GM23338 (cell line): ENCODE measurements around the gene KIFC1. TPM values are rescaled to one million over a fixed set of nuclear protein-coding genes. Genes with fewer than 3 reads are reported as not detected.

Experiments
- ATAC-seq: fragments of 200-7000 bp; cut with Tn5 transposase; 3 replicates; pipeline ENCODE4 v1.9.1; 2020
- DNase-seq: peaks from one replicate; pipeline ENCODE4 v3.0.0-alpha.2; 2015; ENCODE audit warnings: low spot score
- H2AFZ ChIP-seq: fragments of 200-600 bp; sonication (generic); 2 replicates; pipeline ENCODE4 v1.8.0; 2016; ENCODE audit warnings: antibody characterized with exemption, mild to moderate bottlenecking, moderate library complexity
- H3F3A ChIP-seq: fragments of 200-600 bp; sonication (generic); replicated peaks from 2 replicates; pipeline ENCODE4 v1.8.0; 2017; ENCODE audit warnings: antibody characterized with exemption, mixed run types, low read depth
- H3K27ac ChIP-seq: fragments of 200-600 bp; sonication (generic); 2 replicates; pipeline ENCODE4 v1.6.1; 2016; ENCODE audit warnings: low read depth
- H3K27me3 ChIP-seq: fragments of 200-600 bp; sonication (generic); 2 replicates; pipeline ENCODE4 v1.8.0; 2016; ENCODE audit warnings: mild to moderate bottlenecking, mixed run types, moderate library complexity; ENCODE audit not compliant: insufficient read depth
- H3K36me3 ChIP-seq: fragments of 200-600 bp; sonication (generic); 2 replicates; pipeline ENCODE4 v1.8.0; 2016; ENCODE audit warnings: mild to moderate bottlenecking; ENCODE audit not compliant: insufficient read depth
- H3K4me1 ChIP-seq: fragments of 200-600 bp; sonication (generic); 2 replicates; pipeline ENCODE4 v1.8.0; 2016; ENCODE audit warnings: mild to moderate bottlenecking, moderate library complexity; ENCODE audit not compliant: insufficient read depth
- H3K4me2 ChIP-seq: fragments of 200-600 bp; sonication (generic); 2 replicates; pipeline ENCODE4 v1.7.1; 2017; ENCODE audit warnings: mixed run types
- H3K4me3 ChIP-seq: fragments of 200-600 bp; sonication (generic); 2 replicates; pipeline ENCODE4 v1.6.1; 2016; ENCODE audit warnings: mixed run types
- H3K79me2 ChIP-seq: fragments of 200-600 bp; sonication (generic); replicated peaks from 2 replicates; pipeline ENCODE4 v1.8.0; 2017; ENCODE audit warnings: mild to moderate bottlenecking; ENCODE audit not compliant: insufficient read depth
- H3K9me2 ChIP-seq: fragments of 200-600 bp; sonication (generic); 2 replicates; pipeline ENCODE4 v1.8.0; 2017; ENCODE audit not compliant: insufficient read depth
- H4K20me1 ChIP-seq: fragments of 200-600 bp; sonication (generic); replicated peaks from 2 replicates; pipeline ENCODE4 v1.8.0; 2017; ENCODE audit warnings: mild to moderate bottlenecking; ENCODE audit not compliant: insufficient read depth
- H3K27ac Mint-ChIP-seq: 2 replicates; pipeline ENCODE4 v1.8.0; 2020; ENCODE audit warnings: inconsistent platforms, mild to moderate bottlenecking, moderate library complexity, mixed read lengths
- H3K27me3 Mint-ChIP-seq: 3 replicates; pipeline ENCODE4 v1.8.0; 2022; ENCODE audit warnings: low read depth, mild to moderate bottlenecking, moderate library complexity, mixed read lengths, inconsistent platforms; ENCODE audit not compliant: insufficient read depth, poor library complexity
- H3K36me3 Mint-ChIP-seq: 3 replicates; pipeline ENCODE4 v1.8.0; 2021; ENCODE audit warnings: low read depth, mild to moderate bottlenecking, inconsistent platforms, moderate library complexity, mixed read lengths
- H3K4me1 Mint-ChIP-seq: 3 replicates; pipeline ENCODE4 v1.8.0; 2020; ENCODE audit warnings: mild to moderate bottlenecking, inconsistent platforms, mixed read lengths
- H3K4me3 Mint-ChIP-seq: 3 replicates; pipeline ENCODE4 v1.8.0; 2021; ENCODE audit warnings: moderate library complexity, mild to moderate bottlenecking, inconsistent platforms, mixed read lengths
- H3K9me3 Mint-ChIP-seq: 3 replicates; pipeline ENCODE4 v1.8.0; 2020; ENCODE audit warnings: moderate library complexity, mild to moderate bottlenecking, inconsistent platforms, mixed read lengths
- CREB1 ChIP-seq: fragments of 250-450 bp; sonication (Bioruptor Pico); IDR thresholded peaks from 2 replicates; pipeline ENCODE4 v1.5.0; 2020; ENCODE audit warnings: low read depth, mild to moderate bottlenecking, moderate library complexity
- EZH2 ChIP-seq: fragments of 200-600 bp; sonication (generic); IDR thresholded peaks from one replicate; pipeline ENCODE4 v1.8.0; 2017; ENCODE audit warnings: antibody characterized with exemption, mild to moderate bottlenecking, low read depth; ENCODE audit not compliant: unreplicated experiment
- EZH2phosphoT487 ChIP-seq: fragments of 200-600 bp; sonication (generic); IDR thresholded peaks from one replicate; pipeline ENCODE4 v1.8.1; 2018; ENCODE audit warnings: antibody characterized with exemption; ENCODE audit not compliant: unreplicated experiment
- JUNB ChIP-seq: IDR thresholded peaks from one replicate; pipeline ENCODE4 v1.6.1; 2016; ENCODE audit warnings: antibody characterized with exemption; ENCODE audit not compliant: unreplicated experiment
- NANOG ChIP-seq: IDR thresholded peaks from 2 replicates; pipeline ENCODE4 v1.6.1; 2016; ENCODE audit warnings: antibody characterized with exemption, borderline replicate concordance
- POLR2AphosphoS5 ChIP-seq: IDR thresholded peaks from 2 replicates; pipeline ENCODE4 v1.6.1; 2016; ENCODE audit warnings: antibody characterized with exemption, low read depth
- STAT1 ChIP-seq: IDR thresholded peaks from one replicate; pipeline ENCODE4 v1.6.1; 2016; ENCODE audit warnings: antibody characterized with exemption; ENCODE audit not compliant: unreplicated experiment
- ZNF114 ChIP-seq: fragments of 250-450 bp; sonication (Bioruptor Pico); IDR thresholded peaks from 2 replicates; pipeline ENCODE4 v1.5.0; 2020; ENCODE audit warnings: mild to moderate bottlenecking, moderate library complexity
- ZNF331 ChIP-seq: fragments of 250-450 bp; sonication (Bioruptor Pico); IDR thresholded peaks from 2 replicates; pipeline ENCODE4 v1.5.0; 2020; ENCODE audit warnings: low read depth, mild to moderate bottlenecking, moderate library complexity
- polyA plus RNA-seq: library from polyadenylated mRNA; unstranded; fragments of >200 nt; fragmentation: Nextera tagmentation; extraction: Ambion mirVana; gene quantifications from 2 replicates; pipeline ENCODE4 v1.2.1, GENCODE V29; 2016
- total RNA-seq: library from RNA; depleted of rRNA; stranded (reverse); fragments of >200 nt; shearing (Covaris generic); gene quantifications from 2 replicates; pipeline ENCODE4 v1.2.3, GENCODE V29; 2014
- TF ChIP-seq, protein P1 (sequence below): IDR thresholded peaks from 2 replicates; pipeline ENCODE4 v1.6.1; 2016; ENCODE audit warnings: antibody characterized with exemption
- TF ChIP-seq, protein P2 (sequence below): fragments of 250-450 bp; sonication (Bioruptor Pico); IDR thresholded peaks from 2 replicates; pipeline ENCODE4 v1.5.0; 2020; ENCODE audit warnings: mild to moderate bottlenecking, moderate library complexity
- TF ChIP-seq, protein P3 (sequence below): IDR thresholded peaks from one replicate; pipeline ENCODE4 v1.6.1; 2018; ENCODE audit warnings: antibody characterized with exemption; ENCODE audit not compliant: unreplicated experiment
- TF ChIP-seq, protein P4 (sequence below), 2 experiments: fragments of 200-600 bp in 1 of 2; sonication (generic) in 1 of 2; conservative IDR thresholded peaks; 2 replicates each; pipeline versions ENCODE4 v1.5.1 to v1.6.1; 2016 to 2017; ENCODE audit warnings: antibody characterized with exemption in 2 of 2, low read depth in 2 of 2, mild to moderate bottlenecking in 2 of 2, moderate library complexity in 1 of 2

KIFC1 gene
- total and polyA plus RNA-seq, 2 experiments from 2014 or later: 10.3 to 61.7 TPM

DNA sequence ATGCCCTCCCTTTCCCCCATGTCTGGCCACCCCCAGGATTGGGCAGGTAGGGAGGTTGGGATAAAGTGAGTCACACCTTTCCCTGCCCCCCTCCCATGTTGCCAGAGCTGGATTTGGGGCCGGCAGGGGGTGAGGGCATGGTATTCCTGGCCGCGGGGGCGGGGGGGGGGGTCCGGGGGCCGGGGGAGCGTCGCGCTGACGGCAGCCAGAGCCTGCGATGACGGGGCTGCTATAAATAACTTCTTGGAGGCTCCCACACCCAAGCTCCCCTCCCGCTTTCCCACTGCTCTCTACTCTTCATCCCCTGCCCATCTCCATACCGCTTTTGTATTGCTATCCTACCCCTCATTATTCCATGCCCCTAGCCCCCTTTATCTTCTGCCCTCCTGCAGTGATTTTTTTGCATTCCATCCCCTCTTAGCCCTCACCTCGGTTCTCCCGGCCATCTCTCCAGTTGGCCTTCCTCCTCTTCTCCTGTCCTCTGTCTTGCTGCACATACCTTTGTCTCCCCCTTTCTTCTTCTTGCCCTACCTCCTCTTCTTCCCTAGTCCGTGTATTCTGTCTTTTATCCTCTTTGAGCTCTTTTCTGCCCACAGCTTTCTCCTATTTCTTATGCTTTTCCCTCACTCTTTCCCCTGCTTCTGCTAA lies 42.0 kb downstream of the KIFC1 start:
- peak overlapping the region; percentile 64 for H3K4me3 ChIP-seq
- H3K36me3 ChIP-seq: peaks cover 36% of the 10 kb centered on the region
- Mint-ChIP-seq H3K4me3 (peak overlapping the region; percentile 80), H3K27ac (peak overlapping the region; percentile 90), H3K36me3 (peaks cover 62% of the 10 kb centered on the region), H3K9me3 (no peaks in the 10 kb centered on the region), H3K27me3 (peaks cover 19% of the 10 kb centered on the region), H3K4me1 (peaks cover 50% of the 10 kb centered on the region)
- peak overlapping the region; percentile 90 for H3K4me2 ChIP-seq
- peak overlapping the region; percentile 100 for H3K27ac ChIP-seq
- no peaks in the 10 kb centered on the region; the same call in 1 of the 2 replicates for H4K20me1 ChIP-seq
- peaks cover 51% of the 10 kb centered on the region for H3K4me1 ChIP-seq
- no peaks in the 10 kb centered on the region for H3K27me3 ChIP-seq
- H3K79me2 ChIP-seq: peaks cover 61% of the 10 kb centered on the region
- TF ChIP-seq NANOG (no peak), ZNF114 (no peak), STAT1 (no peak), ZNF331 (CRISPR knock-in tag) (no peak), EZH2 (no peak), JUNB (no peak), POLR2AphosphoS5 (no peak), CREB1 (CRISPR knock-in tag) (no peak), EZH2phosphoT487 (no peak)
- TF ChIP-seq, protein P1, sequence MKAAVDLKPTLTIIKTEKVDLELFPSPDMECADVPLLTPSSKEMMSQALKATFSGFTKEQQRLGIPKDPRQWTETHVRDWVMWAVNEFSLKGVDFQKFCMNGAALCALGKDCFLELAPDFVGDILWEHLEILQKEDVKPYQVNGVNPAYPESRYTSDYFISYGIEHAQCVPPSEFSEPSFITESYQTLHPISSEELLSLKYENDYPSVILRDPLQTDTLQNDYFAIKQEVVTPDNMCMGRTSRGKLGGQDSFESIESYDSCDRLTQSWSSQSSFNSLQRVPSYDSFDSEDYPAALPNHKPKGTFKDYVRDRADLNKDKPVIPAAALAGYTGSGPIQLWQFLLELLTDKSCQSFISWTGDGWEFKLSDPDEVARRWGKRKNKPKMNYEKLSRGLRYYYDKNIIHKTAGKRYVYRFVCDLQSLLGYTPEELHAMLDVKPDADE: no peak
- TF ChIP-seq, protein P2, sequence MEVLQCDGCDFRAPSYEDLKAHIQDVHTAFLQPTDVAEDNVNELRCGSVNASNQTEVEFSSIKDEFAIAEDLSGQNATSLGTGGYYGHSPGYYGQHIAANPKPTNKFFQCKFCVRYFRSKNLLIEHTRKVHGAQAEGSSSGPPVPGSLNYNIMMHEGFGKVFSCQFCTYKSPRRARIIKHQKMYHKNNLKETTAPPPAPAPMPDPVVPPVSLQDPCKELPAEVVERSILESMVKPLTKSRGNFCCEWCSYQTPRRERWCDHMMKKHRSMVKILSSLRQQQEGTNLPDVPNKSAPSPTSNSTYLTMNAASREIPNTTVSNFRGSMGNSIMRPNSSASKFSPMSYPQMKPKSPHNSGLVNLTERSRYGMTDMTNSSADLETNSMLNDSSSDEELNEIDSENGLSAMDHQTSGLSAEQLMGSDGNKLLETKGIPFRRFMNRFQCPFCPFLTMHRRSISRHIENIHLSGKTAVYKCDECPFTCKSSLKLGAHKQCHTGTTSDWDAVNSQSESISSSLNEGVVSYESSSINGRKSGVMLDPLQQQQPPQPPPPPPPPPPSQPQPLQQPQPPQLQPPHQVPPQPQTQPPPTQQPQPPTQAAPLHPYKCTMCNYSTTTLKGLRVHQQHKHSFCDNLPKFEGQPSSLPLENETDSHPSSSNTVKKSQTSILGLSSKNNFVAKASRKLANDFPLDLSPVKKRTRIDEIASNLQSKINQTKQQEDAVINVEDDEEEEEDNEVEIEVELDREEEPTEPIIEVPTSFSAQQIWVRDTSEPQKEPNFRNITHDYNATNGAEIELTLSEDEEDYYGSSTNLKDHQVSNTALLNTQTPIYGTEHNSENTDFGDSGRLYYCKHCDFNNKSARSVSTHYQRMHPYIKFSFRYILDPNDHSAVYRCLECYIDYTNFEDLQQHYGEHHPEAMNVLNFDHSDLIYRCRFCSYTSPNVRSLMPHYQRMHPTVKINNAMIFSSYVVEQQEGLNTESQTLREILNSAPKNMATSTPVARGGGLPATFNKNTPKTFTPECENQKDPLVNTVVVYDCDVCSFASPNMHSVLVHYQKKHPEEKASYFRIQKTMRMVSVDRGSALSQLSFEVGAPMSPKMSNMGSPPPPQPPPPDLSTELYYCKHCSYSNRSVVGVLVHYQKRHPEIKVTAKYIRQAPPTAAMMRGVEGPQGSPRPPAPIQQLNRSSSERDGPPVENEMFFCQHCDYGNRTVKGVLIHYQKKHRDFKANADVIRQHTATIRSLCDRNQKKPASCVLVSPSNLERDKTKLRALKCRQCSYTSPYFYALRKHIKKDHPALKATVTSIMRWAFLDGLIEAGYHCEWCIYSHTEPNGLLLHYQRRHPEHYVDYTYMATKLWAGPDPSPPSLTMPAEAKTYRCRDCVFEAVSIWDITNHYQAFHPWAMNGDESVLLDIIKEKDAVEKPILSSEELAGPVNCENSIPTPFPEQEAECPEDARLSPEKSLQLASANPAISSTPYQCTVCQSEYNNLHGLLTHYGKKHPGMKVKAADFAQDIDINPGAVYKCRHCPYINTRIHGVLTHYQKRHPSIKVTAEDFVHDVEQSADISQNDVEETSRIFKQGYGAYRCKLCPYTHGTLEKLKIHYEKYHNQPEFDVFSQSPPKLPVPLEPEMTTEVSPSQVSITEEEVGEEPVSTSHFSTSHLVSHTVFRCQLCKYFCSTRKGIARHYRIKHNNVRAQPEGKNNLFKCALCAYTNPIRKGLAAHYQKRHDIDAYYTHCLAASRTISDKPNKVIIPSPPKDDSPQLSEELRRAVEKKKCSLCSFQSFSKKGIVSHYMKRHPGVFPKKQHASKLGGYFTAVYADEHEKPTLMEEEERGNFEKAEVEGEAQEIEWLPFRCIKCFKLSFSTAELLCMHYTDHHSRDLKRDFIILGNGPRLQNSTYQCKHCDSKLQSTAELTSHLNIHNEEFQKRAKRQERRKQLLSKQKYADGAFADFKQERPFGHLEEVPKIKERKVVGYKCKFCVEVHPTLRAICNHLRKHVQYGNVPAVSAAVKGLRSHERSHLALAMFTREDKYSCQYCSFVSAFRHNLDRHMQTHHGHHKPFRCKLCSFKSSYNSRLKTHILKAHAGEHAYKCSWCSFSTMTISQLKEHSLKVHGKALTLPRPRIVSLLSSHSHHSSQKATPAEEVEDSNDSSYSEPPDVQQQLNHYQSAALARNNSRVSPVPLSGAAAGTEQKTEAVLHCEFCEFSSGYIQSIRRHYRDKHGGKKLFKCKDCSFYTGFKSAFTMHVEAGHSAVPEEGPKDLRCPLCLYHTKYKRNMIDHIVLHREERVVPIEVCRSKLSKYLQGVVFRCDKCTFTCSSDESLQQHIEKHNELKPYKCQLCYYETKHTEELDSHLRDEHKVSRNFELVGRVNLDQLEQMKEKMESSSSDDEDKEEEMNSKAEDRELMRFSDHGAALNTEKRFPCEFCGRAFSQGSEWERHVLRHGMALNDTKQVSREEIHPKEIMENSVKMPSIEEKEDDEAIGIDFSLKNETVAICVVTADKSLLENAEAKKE (CRISPR knock-in tag): no peak
- TF ChIP-seq, protein P3, sequence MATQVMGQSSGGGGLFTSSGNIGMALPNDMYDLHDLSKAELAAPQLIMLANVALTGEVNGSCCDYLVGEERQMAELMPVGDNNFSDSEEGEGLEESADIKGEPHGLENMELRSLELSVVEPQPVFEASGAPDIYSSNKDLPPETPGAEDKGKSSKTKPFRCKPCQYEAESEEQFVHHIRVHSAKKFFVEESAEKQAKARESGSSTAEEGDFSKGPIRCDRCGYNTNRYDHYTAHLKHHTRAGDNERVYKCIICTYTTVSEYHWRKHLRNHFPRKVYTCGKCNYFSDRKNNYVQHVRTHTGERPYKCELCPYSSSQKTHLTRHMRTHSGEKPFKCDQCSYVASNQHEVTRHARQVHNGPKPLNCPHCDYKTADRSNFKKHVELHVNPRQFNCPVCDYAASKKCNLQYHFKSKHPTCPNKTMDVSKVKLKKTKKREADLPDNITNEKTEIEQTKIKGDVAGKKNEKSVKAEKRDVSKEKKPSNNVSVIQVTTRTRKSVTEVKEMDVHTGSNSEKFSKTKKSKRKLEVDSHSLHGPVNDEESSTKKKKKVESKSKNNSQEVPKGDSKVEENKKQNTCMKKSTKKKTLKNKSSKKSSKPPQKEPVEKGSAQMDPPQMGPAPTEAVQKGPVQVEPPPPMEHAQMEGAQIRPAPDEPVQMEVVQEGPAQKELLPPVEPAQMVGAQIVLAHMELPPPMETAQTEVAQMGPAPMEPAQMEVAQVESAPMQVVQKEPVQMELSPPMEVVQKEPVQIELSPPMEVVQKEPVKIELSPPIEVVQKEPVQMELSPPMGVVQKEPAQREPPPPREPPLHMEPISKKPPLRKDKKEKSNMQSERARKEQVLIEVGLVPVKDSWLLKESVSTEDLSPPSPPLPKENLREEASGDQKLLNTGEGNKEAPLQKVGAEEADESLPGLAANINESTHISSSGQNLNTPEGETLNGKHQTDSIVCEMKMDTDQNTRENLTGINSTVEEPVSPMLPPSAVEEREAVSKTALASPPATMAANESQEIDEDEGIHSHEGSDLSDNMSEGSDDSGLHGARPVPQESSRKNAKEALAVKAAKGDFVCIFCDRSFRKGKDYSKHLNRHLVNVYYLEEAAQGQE: no peak
- TF ChIP-seq, protein P4, sequence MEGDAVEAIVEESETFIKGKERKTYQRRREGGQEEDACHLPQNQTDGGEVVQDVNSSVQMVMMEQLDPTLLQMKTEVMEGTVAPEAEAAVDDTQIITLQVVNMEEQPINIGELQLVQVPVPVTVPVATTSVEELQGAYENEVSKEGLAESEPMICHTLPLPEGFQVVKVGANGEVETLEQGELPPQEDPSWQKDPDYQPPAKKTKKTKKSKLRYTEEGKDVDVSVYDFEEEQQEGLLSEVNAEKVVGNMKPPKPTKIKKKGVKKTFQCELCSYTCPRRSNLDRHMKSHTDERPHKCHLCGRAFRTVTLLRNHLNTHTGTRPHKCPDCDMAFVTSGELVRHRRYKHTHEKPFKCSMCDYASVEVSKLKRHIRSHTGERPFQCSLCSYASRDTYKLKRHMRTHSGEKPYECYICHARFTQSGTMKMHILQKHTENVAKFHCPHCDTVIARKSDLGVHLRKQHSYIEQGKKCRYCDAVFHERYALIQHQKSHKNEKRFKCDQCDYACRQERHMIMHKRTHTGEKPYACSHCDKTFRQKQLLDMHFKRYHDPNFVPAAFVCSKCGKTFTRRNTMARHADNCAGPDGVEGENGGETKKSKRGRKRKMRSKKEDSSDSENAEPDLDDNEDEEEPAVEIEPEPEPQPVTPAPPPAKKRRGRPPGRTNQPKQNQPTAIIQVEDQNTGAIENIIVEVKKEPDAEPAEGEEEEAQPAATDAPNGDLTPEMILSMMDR (conservative IDR thresholded peaks at IDR 0.05; ENCODE audit: low read depth in 2 of 2): no peak
- H3F3A ChIP-seq: peaks cover 23% of the 10 kb centered on the region; the same call in 1 of the 2 replicates
- ATAC-seq (peak; percentile 52), DNase-seq (peak; percentile 64)
- H3K9me2 ChIP-seq: no peaks in the 10 kb centered on the region
- H2AFZ ChIP-seq: no peak overlapping the region
